Mesenchymal stem cell (in vitro differentiated cells and primary cell): Measurements from ENCODE around the gene SMURF2.
"Not testable (repeated sequence)": the region's sequence is repeated elsewhere in the genome, so short reads cannot be mapped to it uniquely, and the experiment has no call there.

Source experiments
- DNase-seq: peaks from one replicate; pipeline ENCODE4 v3.0.0-alpha.2; 2013
- H2AFZ ChIP-seq: one replicate; pipeline ENCODE4 v1.6.1; 2013; ENCODE audit warnings: low read depth, mild to moderate bottlenecking, control low read depth, inconsistent platforms, low read length, moderate library complexity
- H2AK5ac ChIP-seq: 2 replicates; pipeline ENCODE4 v1.6.1; 2013; ENCODE audit warnings: low read length, moderate library complexity, mild to moderate bottlenecking, inconsistent platforms; ENCODE audit not compliant: severe bottlenecking
- H2BK120ac ChIP-seq: one replicate; pipeline ENCODE4 v1.6.1; 2013; ENCODE audit warnings: low read depth, mild to moderate bottlenecking, inconsistent platforms, low read length, moderate library complexity
- H2BK12ac ChIP-seq, 2 experiments: one replicate each; pipeline ENCODE4 v1.6.1; 2013; ENCODE audit warnings: inconsistent platforms in 2 of 2, low read length in 2 of 2, mild to moderate bottlenecking in 2 of 2, moderate library complexity in 2 of 2, control low read depth in 1 of 2
- H2BK15ac ChIP-seq: one replicate; pipeline ENCODE4 v1.6.1; 2013; ENCODE audit warnings: mild to moderate bottlenecking, low read depth, inconsistent platforms; ENCODE audit not compliant: poor library complexity, severe bottlenecking
- H2BK5ac ChIP-seq: 2 replicates; pipeline ENCODE4 v1.6.1; 2013; ENCODE audit warnings: low read depth, mild to moderate bottlenecking, low read length, control low read depth, inconsistent platforms; ENCODE audit not compliant: poor library complexity, severe bottlenecking
- H3K14ac ChIP-seq, 2 experiments: one replicate each; pipeline ENCODE4 v1.6.1; 2013; ENCODE audit warnings: inconsistent platforms in 2 of 2, low read length in 2 of 2, control low read depth in 1 of 2, mild to moderate bottlenecking in 1 of 2, moderate library complexity in 1 of 2
- H3K18ac ChIP-seq, 2 experiments: one replicate each; pipeline ENCODE4 v1.6.1; 2013; ENCODE audit warnings: inconsistent platforms in 2 of 2, low read length in 2 of 2, control low read depth in 1 of 2, low read depth in 1 of 2, mild to moderate bottlenecking in 1 of 2
- H3K23ac ChIP-seq, 2 experiments: one replicate each; pipeline ENCODE4 v1.6.1; 2013; ENCODE audit warnings: inconsistent platforms in 2 of 2, low read length in 2 of 2, mild to moderate bottlenecking in 2 of 2, moderate library complexity in 2 of 2, control low read depth in 1 of 2
- H3K27ac ChIP-seq: 2 replicates; pipeline ENCODE4 v1.5.1; 2013; ENCODE audit warnings: mild to moderate bottlenecking, moderate library complexity, low read length, control low read depth, inconsistent platforms; ENCODE audit not compliant: poor library complexity, severe bottlenecking
- H3K27me3 ChIP-seq, 2 experiments: 2 replicates each; pipeline versions ENCODE4 v1.6.1 to v1.7.0; 2013; ENCODE audit warnings: low read length in 2 of 2, mild to moderate bottlenecking in 2 of 2, moderate library complexity in 2 of 2, control low read depth in 1 of 2, inconsistent platforms in 1 of 2; ENCODE audit not compliant: control insufficient read depth in 1 of 2, insufficient read depth in 1 of 2
- H3K36me3 ChIP-seq, 2 experiments: 2 replicates each; pipeline versions ENCODE4 v1.6.1 to v1.7.0; 2013; ENCODE audit warnings: low read length in 2 of 2, control low read depth in 1 of 2, inconsistent platforms in 1 of 2, low read depth in 1 of 2, mild to moderate bottlenecking in 1 of 2; ENCODE audit not compliant: insufficient read depth in 2 of 2, control insufficient read depth in 1 of 2
- H3K4ac ChIP-seq, 2 experiments: one replicate each; pipeline ENCODE4 v1.6.1; 2013; ENCODE audit warnings: inconsistent platforms in 2 of 2, low read length in 2 of 2, mild to moderate bottlenecking in 2 of 2, moderate library complexity in 2 of 2, control low read depth in 1 of 2, low read depth in 1 of 2
- H3K4me1 ChIP-seq: 2 replicates; pipeline ENCODE4 v1.6.1; 2013; ENCODE audit warnings: low read depth, low read length, control low read depth; ENCODE audit not compliant: control insufficient read depth, insufficient read depth
- H3K4me2 ChIP-seq: 2 replicates; pipeline ENCODE4 v1.6.1; 2013; ENCODE audit warnings: low read length, mild to moderate bottlenecking, inconsistent platforms; ENCODE audit not compliant: poor library complexity, severe bottlenecking
- H3K4me3 ChIP-seq, 2 experiments: 2 replicates each; pipeline versions ENCODE4 v1.5.1 to v1.7.0; 2013; ENCODE audit warnings: low read length in 2 of 2, mild to moderate bottlenecking in 2 of 2, control low read depth in 1 of 2, low read depth in 1 of 2; ENCODE audit not compliant: insufficient read depth in 1 of 2
- H3K79me1 ChIP-seq: replicated peaks from 2 replicates; pipeline ENCODE4 v1.6.1; 2013; ENCODE audit warnings: mild to moderate bottlenecking, control low read depth, low read length, inconsistent platforms; ENCODE audit not compliant: poor library complexity, severe bottlenecking
- H3K9ac ChIP-seq: 2 replicates; pipeline ENCODE4 v1.7.0; 2013; ENCODE audit warnings: mild to moderate bottlenecking, low read length, moderate library complexity
- H3K9me3 ChIP-seq: 2 replicates; pipeline ENCODE4 v1.7.0; 2013; ENCODE audit warnings: mild to moderate bottlenecking, low read length; ENCODE audit not compliant: control insufficient read depth
- H4K8ac ChIP-seq: one replicate; pipeline ENCODE4 v1.6.1; 2013; ENCODE audit warnings: inconsistent platforms, mild to moderate bottlenecking, low read length, moderate library complexity
- H4K91ac ChIP-seq: one replicate; pipeline ENCODE4 v1.6.1; 2013; ENCODE audit warnings: mild to moderate bottlenecking, low read length, inconsistent platforms
- WGBS: methylation state at CpG from one replicate; pipeline ENCODE4 v1.1.7; 2013; ENCODE audit warnings: mixed read lengths; 5-methylcytosine and 5-hydroxymethylcytosine counted together

The SMURF2 gene

GRCh38 chr17:64608571-64608981 lies 53.5 kb downstream of the SMURF2 start:
- Histone ChIP-seq H3K23ac (no peak overlapping the region), H2BK120ac (no peak overlapping the region), H2AFZ (no peak overlapping the region), H3K27me3 (no peaks in the 10 kb centered on the region), H3K4me2 (peak overlapping the region; percentile 16), H2BK5ac (no peak overlapping the region), H3K4ac (no peak overlapping the region), H3K4me3 (no peak overlapping the region), H4K8ac (no peak overlapping the region), H3K14ac (no peak overlapping the region), H2BK12ac (no peak overlapping the region), H2BK15ac (no peak overlapping the region), H3K9ac (peak overlapping the region; percentile 73), H4K91ac (no peak overlapping the region), H3K36me3 (peaks cover 0 to 3% of the 10 kb centered on the region in 2 experiments), H3K4me1 (peaks cover 10% of the 10 kb centered on the region), H3K18ac (no peak overlapping the region), H2AK5ac (no peak overlapping the region), H3K27ac (peak overlapping the region; percentile 60), H3K79me1 (no peaks in the 10 kb centered on the region), H3K9me3 (no peaks in the 10 kb centered on the region)
- WGBS: 58% methylated on average over 2 of the region's 2 CpGs
- peak; percentile 68 for DNase-seq

- H2AK5ac ChIP-seq: no peak overlapping the region
- H3K4ac ChIP-seq: no peak overlapping the region
- H3K79me1 ChIP-seq: no peaks in the 10 kb centered on the region
- no peak overlapping the region for H3K27ac ChIP-seq
- no peak overlapping the region for H4K8ac ChIP-seq
- no peak overlapping the region for H3K23ac ChIP-seq
- H3K4me2 ChIP-seq: no peak overlapping the region
- no peak overlapping the region for H4K91ac ChIP-seq
- no peak overlapping the region for H2BK12ac ChIP-seq
- H3K27me3 ChIP-seq: no peaks in the 10 kb centered on the region
- no peak overlapping the region for H3K18ac ChIP-seq
- no peaks in the 10 kb centered on the region for H3K9me3 ChIP-seq
- no peak overlapping the region for H2BK15ac ChIP-seq
- H3K4me1 ChIP-seq: peaks cover 8% of the 10 kb centered on the region
- 94% methylated on average over 1 of the region's 2 CpGs for WGBS
- H2BK120ac ChIP-seq: no peak overlapping the region
- peaks cover 0 to 3% of the 10 kb centered on the region in 2 experiments for H3K36me3 ChIP-seq
- DNase-seq: no peak
- H2BK5ac ChIP-seq: no peak overlapping the region
- no peak overlapping the region for H3K14ac ChIP-seq
- H3K4me3 ChIP-seq: no peak overlapping the region
- H3K9ac ChIP-seq: peak overlapping the region; percentile 73
- H2AFZ ChIP-seq: no peak overlapping the region
Measured at GRCh38 chr17:64607862-64608565, 54.1 kb downstream of the SMURF2 start.

GRCh38 chr17:64604532-64604931 lies 57.6 kb downstream of the SMURF2 start:
- not testable (repeated sequence) for H2BK120ac ChIP-seq, H3K27me3 ChIP-seq, H3K27ac ChIP-seq

GRCh38 chr17:64603987-64604386 lies 58.1 kb downstream of the SMURF2 start:
- no peak overlapping the region for H3K18ac ChIP-seq
- H2AFZ ChIP-seq: no peak overlapping the region
- H3K4ac ChIP-seq: no peak overlapping the region
- no peaks in the 10 kb centered on the region for H3K27me3 ChIP-seq
- no peak overlapping the region for H3K4me2 ChIP-seq
- DNase-seq: no peak
- H2AK5ac ChIP-seq: no peak overlapping the region
- H2BK5ac ChIP-seq: no peak overlapping the region
- H4K91ac ChIP-seq: no peak overlapping the region
- no peak overlapping the region for H3K14ac ChIP-seq
- peaks cover 12% of the 10 kb centered on the region for H3K4me1 ChIP-seq
- peak overlapping the region; percentile 65 for H3K9ac ChIP-seq
- no peak overlapping the region for H3K4me3 ChIP-seq
- no peaks in the 10 kb centered on the region for H3K9me3 ChIP-seq
- H3K36me3 ChIP-seq: peaks cover 8 to 15% of the 10 kb centered on the region in 2 experiments
- no peaks in the 10 kb centered on the region for H3K79me1 ChIP-seq
- 98% methylated on average over 1 of the region's 1 CpG for WGBS
- no peak overlapping the region for H2BK120ac ChIP-seq
- H4K8ac ChIP-seq: no peak overlapping the region
- no peak overlapping the region for H3K27ac ChIP-seq
- no peak overlapping the region for H2BK15ac ChIP-seq
- H3K23ac ChIP-seq: no peak overlapping the region
- no peak overlapping the region for H2BK12ac ChIP-seq

More at GRCh38 chr17:64604532-64604931, 57.6 kb downstream of the SMURF2 start:
- not testable (repeated sequence) for H3K4me3 ChIP-seq, DNase-seq, H3K18ac ChIP-seq, H3K9me3 ChIP-seq, H4K91ac ChIP-seq, H3K79me1 ChIP-seq, H3K4me2 ChIP-seq, H3K4ac ChIP-seq, H3K4me1 ChIP-seq, H2BK5ac ChIP-seq, H3K36me3 ChIP-seq, H4K8ac ChIP-seq, H2AK5ac ChIP-seq, H3K23ac ChIP-seq, H3K14ac ChIP-seq, H2BK15ac ChIP-seq, H2BK12ac ChIP-seq, H2AFZ ChIP-seq
- WGBS: 84% methylated on average over 12 of the region's 12 CpGs
- peak overlapping the region; percentile 65 for H3K9ac ChIP-seq
